ENCODE data around the gene CHML. TPM values are rescaled to one million over a fixed set of nuclear protein-coding genes. Genes with fewer than 3 reads are reported as not detected.
"Not testable (repeated sequence)": the region's sequence is repeated elsewhere in the genome, so short reads cannot be mapped to it uniquely, and the experiment has no call there.

The CHML gene
- total RNA-seq, 1 donor from 2014 or later, result 1.2 TPM

DNA sequence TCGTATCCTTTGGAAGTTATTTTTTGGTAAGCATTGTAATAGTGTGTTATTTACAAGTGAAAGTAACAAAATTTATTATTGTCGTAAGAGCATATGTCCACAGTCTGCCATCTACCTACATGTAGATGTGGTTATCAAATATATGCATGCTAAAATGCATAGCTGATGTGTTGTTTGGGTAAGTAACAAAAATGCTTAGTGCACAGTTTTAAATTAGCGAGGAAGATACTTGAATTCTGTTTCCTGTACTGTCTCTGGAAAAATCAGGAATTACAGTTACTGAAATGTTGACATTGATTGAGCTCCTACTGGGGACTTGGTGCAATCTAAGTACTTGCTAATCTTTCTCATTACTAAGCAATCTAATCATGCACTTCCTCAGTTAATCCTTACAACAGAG, 26.2 kb upstream of the CHML start:
- no peak for DNase-seq (ENCODE audit: low spot score in 2 of 2)
- no peak overlapping the region for H3K27ac ChIP-seq
- no peaks in the 10 kb centered on the region for H3K36me3 ChIP-seq
- no peak overlapping the region for H3K4me3 ChIP-seq
- no peaks in the 10 kb centered on the region for H3K27me3 ChIP-seq
- H3K4me1 ChIP-seq, result no peaks in the 10 kb centered on the region
- TF ChIP-seq, protein P1, sequence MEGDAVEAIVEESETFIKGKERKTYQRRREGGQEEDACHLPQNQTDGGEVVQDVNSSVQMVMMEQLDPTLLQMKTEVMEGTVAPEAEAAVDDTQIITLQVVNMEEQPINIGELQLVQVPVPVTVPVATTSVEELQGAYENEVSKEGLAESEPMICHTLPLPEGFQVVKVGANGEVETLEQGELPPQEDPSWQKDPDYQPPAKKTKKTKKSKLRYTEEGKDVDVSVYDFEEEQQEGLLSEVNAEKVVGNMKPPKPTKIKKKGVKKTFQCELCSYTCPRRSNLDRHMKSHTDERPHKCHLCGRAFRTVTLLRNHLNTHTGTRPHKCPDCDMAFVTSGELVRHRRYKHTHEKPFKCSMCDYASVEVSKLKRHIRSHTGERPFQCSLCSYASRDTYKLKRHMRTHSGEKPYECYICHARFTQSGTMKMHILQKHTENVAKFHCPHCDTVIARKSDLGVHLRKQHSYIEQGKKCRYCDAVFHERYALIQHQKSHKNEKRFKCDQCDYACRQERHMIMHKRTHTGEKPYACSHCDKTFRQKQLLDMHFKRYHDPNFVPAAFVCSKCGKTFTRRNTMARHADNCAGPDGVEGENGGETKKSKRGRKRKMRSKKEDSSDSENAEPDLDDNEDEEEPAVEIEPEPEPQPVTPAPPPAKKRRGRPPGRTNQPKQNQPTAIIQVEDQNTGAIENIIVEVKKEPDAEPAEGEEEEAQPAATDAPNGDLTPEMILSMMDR (IDR thresholded peaks at IDR 0.05), result no peak
- no peaks in the 10 kb centered on the region for H3K9me3 ChIP-seq
- intact Hi-C loops (cut with DNase I), result no loop called here

- Histone ChIP-seq H3K27ac (no peak overlapping the region), H3K9me3 (no peaks in the 10 kb centered on the region), H3K36me3 (no peaks in the 10 kb centered on the region), H3K4me1 (no peaks in the 10 kb centered on the region), H3K27me3 (no peaks in the 10 kb centered on the region), H3K4me3 (no peak overlapping the region)
- TF ChIP-seq, protein P1 (IDR thresholded peaks at IDR 0.05), result no peak
- DNase-seq (ENCODE audit: low spot score in 2 of 2), result no peak
- intact Hi-C loops (cut with DNase I), result no loop called here
Measured at GRCh38 chr1:241660424-241660972, 20.3 kb upstream of the CHML start.

DNA sequence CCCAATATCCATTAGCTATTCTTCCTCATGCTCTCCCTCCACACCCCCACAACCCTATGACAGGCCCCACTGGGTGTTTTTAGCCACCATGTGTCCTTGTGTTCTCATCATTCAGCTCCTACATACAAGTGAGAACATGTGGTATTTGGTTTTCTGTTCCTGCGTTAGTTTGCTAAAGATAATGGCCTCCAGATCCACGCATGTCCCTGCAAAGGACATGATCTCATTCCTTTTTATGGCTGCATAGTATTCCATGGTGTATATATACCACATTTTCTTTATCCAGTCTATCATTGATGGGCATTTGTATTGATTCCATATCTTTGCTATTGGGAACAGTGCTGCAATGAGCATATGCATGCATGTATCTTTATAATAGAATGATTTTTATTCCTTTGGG, 18.8 kb upstream of the CHML start:
- H3K4me3 ChIP-seq; H3K4me1 ChIP-seq; DNase-seq (ENCODE audit: low spot score in 2 of 2); intact Hi-C loops (cut with DNase I); H3K27ac ChIP-seq; H3K36me3 ChIP-seq; H3K27me3 ChIP-seq; H3K9me3 ChIP-seq: not testable (repeated sequence)

DNA sequence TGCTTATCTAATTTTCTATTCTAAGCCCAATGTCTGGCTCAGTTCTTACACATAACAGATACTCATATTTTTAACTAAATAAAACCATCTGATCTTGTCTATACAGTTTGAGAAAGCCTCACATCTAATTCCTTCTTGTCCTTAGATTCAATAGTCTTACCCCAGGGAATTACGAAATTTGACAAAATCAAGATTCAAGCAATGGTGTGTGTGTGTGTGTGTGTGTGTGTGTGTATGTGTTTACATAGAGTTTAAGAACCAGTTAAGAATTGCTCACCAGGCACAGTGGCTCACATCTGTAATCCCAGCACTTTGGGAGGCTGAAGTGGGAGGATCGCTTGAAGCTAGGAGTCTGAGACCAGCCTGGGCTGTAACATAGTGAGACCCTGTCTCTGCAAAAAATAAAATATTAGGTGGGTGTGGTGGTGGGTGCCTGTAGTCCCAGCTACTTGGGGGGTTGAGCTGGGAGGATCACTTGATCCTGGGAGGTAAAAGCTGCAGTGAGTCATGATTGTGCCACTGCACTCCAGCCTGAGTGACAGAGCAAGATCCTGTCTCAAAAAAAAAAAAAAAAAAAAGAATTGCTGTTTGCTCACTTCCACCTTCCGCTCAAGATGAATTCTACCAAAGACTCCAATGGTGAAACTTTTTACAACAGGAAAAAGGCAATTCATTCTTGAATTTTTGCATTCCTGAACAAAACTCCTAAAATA, 18.1 kb upstream of the CHML start:
- Histone ChIP-seq H3K27me3 (no peaks in the 10 kb centered on the region), H3K4me3 (no peak overlapping the region), H3K4me1 (no peaks in the 10 kb centered on the region), H3K27ac (no peak overlapping the region), H3K9me3 (no peaks in the 10 kb centered on the region), H3K36me3 (no peaks in the 10 kb centered on the region)
- DNase-seq (ENCODE audit: low spot score in 2 of 2), result no peak
- TF ChIP-seq, protein P1 (IDR thresholded peaks at IDR 0.05), result no peak
- intact Hi-C loops (cut with DNase I), result no loop called here

DNA sequence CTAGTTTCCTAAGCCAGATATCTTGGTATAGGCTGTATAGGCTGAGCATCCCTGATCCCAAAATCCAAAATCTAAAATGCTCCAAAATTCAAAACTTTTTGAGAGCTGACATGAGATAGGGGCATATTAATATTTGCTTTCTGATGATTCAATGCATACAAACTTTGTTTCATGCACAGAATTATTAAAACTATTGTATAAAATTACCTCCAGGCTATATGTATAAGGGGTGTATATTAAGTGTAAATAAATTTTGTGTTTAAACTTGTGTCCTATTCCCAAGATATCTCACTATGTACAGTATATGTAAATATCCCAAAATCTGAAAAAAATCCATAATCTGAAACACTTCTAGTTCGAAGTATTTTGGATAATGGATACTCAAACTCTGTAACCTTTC, 14.5 kb upstream of the CHML start:
- H3K27ac ChIP-seq, result no peak overlapping the region
- intact Hi-C loops (cut with DNase I), result no loop called here

GRCh38 chr1:241654019-241654418, 13.8 kb upstream of the CHML start:
- intact Hi-C loops (cut with DNase I), result no loop called here
- TF ChIP-seq, protein P1 (IDR thresholded peaks at IDR 0.05), result no peak
- H3K4me1 ChIP-seq, result no peaks in the 10 kb centered on the region
- H3K4me3 ChIP-seq, result no peak overlapping the region
- H3K9me3 ChIP-seq, result no peaks in the 10 kb centered on the region
- no peaks in the 10 kb centered on the region for H3K36me3 ChIP-seq
- DNase-seq (ENCODE audit: low spot score in 2 of 2), result no peak
- H3K27ac ChIP-seq, result no peak overlapping the region
- no peaks in the 10 kb centered on the region for H3K27me3 ChIP-seq

More for the DNA sequence above, 14.5 kb upstream of the CHML start:
- TF ChIP-seq, protein P1 (IDR thresholded peaks at IDR 0.05), result no peak
- no peak for DNase-seq (ENCODE audit: low spot score in 2 of 2)
- H3K36me3 ChIP-seq, result no peaks in the 10 kb centered on the region
- no peaks in the 10 kb centered on the region for H3K4me1 ChIP-seq
- no peak overlapping the region for H3K4me3 ChIP-seq
- no peaks in the 10 kb centered on the region for H3K27me3 ChIP-seq
- no peaks in the 10 kb centered on the region for H3K9me3 ChIP-seq
